ENCODE measurements around the gene SMAD3. TPM values are rescaled to one million over a fixed set of nuclear protein-coding genes. Genes with fewer than 3 reads are reported as not detected.

SMAD3 gene
- total RNA-seq, 1 donor from 2014 or later = 25.7 TPM

DNA sequence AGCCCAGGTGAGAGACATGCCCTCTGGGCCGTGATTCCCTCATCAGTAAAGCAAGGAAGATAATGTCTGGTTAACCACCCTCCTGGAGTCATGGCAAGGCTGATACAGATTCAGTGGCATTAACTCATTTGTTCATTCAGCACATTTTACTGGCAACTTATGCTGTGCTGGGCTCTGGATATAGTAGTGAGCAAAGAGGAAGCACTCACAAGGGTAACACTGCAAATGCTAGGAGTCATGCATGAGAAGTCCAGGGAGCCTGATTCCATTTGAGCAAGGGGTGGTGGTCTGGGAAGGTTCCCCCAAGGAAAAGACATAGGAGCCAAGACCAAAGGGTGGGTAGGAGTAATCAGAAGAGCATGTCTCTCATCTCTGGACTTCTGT lies 50.2 kb downstream of the SMAD3 start:
- Histone ChIP-seq H3K4me3 (no peak overlapping the region), H3K36me3 (no peaks in the 10 kb centered on the region), H3K27ac (peak overlapping the region; percentile 13), H3K4me1 (peaks cover 63% of the 10 kb centered on the region), H3K9me3 (no peaks in the 10 kb centered on the region), H3K27me3 (ENCODE audit: low read depth) (no peaks in the 10 kb centered on the region)
- ATAC-seq = no peak
- TF ChIP-seq, protein P1, sequence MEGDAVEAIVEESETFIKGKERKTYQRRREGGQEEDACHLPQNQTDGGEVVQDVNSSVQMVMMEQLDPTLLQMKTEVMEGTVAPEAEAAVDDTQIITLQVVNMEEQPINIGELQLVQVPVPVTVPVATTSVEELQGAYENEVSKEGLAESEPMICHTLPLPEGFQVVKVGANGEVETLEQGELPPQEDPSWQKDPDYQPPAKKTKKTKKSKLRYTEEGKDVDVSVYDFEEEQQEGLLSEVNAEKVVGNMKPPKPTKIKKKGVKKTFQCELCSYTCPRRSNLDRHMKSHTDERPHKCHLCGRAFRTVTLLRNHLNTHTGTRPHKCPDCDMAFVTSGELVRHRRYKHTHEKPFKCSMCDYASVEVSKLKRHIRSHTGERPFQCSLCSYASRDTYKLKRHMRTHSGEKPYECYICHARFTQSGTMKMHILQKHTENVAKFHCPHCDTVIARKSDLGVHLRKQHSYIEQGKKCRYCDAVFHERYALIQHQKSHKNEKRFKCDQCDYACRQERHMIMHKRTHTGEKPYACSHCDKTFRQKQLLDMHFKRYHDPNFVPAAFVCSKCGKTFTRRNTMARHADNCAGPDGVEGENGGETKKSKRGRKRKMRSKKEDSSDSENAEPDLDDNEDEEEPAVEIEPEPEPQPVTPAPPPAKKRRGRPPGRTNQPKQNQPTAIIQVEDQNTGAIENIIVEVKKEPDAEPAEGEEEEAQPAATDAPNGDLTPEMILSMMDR (IDR thresholded peaks at IDR 0.05) = no peak
- no peak for DNase-seq
- intact Hi-C loops (cut with DNase I) = no loop called here

DNA sequence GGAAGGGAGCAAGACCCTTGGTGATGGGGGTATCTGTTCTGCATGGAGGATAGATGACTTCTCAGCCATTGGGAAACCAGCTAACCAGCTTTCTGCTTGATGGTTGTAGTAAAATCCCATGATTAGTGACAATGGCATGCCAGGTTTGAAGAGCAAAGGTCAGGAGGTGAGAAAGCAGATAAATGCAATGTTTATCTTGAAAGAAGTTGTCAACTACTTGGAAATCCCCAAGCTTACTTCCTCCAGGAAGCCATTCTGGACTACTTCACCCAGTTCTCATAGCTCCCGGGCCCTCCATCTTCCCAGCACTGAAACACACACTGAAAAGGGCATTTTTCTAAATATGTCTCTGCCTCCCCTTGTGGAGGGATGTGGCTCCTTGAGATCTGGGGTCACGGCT lies 51.3 kb downstream of the SMAD3 start:
- Histone ChIP-seq H3K27me3 (ENCODE audit: low read depth) (no peaks in the 10 kb centered on the region), H3K36me3 (no peaks in the 10 kb centered on the region), H3K4me1 (peaks cover 70% of the 10 kb centered on the region), H3K4me3 (no peak overlapping the region), H3K27ac (peak overlapping the region; percentile 50), H3K9me3 (no peaks in the 10 kb centered on the region)
- ATAC-seq (no peak), DNase-seq (no peak)
- TF ChIP-seq, protein P1 (IDR thresholded peaks at IDR 0.05) = no peak
- intact Hi-C loops (cut with DNase I) = no loop called here

DNA sequence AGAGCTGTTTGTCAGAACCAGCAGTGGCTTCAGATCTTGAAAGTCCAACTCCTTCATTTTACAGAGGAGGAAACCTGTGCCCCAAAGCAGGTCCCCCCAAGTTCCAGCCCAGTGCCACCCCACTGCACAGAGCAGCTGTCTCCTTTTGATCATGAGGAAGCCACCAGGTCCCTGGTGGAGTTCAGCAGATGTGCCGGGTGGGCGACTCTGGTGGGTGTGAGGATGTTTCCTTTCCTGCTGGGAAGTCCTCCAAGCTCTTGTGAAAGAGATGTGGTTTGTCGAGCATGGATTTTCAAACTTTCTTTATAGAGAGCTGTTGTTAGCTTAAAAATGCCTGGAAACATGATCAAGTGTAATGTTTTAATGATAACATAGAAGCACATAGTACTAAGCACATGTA lies 52.0 kb downstream of the SMAD3 start:
- Histone ChIP-seq H3K36me3 (no peaks in the 10 kb centered on the region), H3K4me3 (no peak overlapping the region), H3K27me3 (ENCODE audit: low read depth) (no peaks in the 10 kb centered on the region), H3K4me1 (peaks cover 74% of the 10 kb centered on the region), H3K27ac (peak overlapping the region; percentile 50), H3K9me3 (no peaks in the 10 kb centered on the region)
- no peak for ATAC-seq
- TF ChIP-seq, protein P1 (IDR thresholded peaks at IDR 0.05) = no peak
- no peak for DNase-seq
- intact Hi-C loops (cut with DNase I) = no loop called here

DNA sequence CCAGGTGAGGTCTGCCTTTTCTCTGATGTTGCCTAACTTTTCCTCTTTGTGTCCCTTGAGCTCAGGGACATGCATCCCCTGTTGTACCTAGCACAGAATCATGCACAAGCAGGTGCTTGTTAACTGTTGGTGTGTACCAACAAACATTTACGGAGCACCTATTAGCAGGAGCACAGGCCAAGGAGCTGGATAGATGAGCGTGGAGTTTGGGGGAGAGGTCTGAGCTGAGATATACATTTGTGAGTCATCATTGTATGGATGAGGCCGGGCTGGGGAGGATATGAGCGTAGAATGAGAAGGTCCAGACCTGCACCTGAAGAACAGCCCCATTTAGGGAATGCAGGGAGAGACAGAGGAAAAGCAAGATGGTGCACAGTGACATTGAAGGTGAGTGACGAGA lies 53.4 kb downstream of the SMAD3 start:
- Histone ChIP-seq H3K9me3 (no peaks in the 10 kb centered on the region), H3K4me3 (no peak overlapping the region), H3K36me3 (no peaks in the 10 kb centered on the region), H3K27ac (no peak overlapping the region), H3K4me1 (peaks cover 74% of the 10 kb centered on the region), H3K27me3 (ENCODE audit: low read depth) (no peaks in the 10 kb centered on the region)
- TF ChIP-seq, protein P1 (IDR thresholded peaks at IDR 0.05) = no peak
- no peak for DNase-seq
- no peak for ATAC-seq
- intact Hi-C loops (cut with DNase I) = no loop called here

DNA sequence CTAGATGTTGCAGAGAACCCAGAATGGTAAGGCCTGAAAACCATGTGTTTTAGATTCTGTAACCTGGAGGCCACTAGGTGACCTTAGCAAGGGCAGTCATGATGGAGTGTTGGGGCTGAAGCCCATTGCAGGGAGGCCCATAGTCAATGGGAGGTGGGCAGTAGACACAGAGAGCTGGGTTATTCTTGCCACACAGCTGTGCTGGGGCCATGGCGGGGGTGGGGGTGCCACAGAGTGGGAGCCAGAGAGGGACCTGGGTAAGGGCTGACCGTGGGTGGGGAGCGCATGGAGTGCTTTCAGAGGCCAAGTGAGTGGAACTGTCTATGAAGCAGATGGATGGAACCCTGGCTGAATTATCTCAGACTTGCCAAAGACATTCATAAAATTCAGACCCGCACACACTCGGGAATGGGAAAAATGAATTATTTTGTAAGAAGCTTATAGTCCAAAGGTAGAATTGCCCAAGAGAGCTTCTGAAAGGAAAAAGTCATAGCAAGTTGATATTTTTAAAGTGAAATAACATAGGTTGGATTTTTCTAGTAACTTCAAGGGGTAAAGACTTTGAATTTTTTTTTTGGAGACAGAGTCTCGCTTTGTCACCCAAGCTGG lies 53.9 kb downstream of the SMAD3 start:
- no peaks in the 10 kb centered on the region for H3K36me3 ChIP-seq
- no peak overlapping the region for H3K4me3 ChIP-seq
- intact Hi-C loops (cut with DNase I) = no loop called here
- no peak overlapping the region for H3K27ac ChIP-seq
- TF ChIP-seq, protein P1 (IDR thresholded peaks at IDR 0.05) = no peak
- no peak for ATAC-seq
- H3K4me1 ChIP-seq = peaks cover 74% of the 10 kb centered on the region
- no peak for DNase-seq
- no peaks in the 10 kb centered on the region for H3K9me3 ChIP-seq
- no peaks in the 10 kb centered on the region for H3K27me3 ChIP-seq (ENCODE audit: low read depth)

Measured in lower lobe of right lung (tissue), 2 donors.